IMR-90 (cell line): ENCODE data around the gene RYR2. TPM values are rescaled to one million over a fixed set of nuclear protein-coding genes. Genes with fewer than 3 reads are reported as not detected.

Source experiments
- ATAC-seq: fragments of 200-7000 bp; cut with Tn5 transposase; 2 replicates; pipeline ENCODE4 v1.9.1; 2020; ENCODE audit warnings: low read depth, mild to moderate bottlenecking, moderate library complexity
- BruUV-seq: library from RNA; stranded (reverse); fragments of 400-500 nt; replicated peaks from 2 replicates; lab custom pipeline; 2021; lab: Mats Ljungman, UMichigan
- CTCF ChIA-PET: fragments of 300-600 bp; formaldehyde crosslinking; extraction: SDS; loops from one replicate; lab custom pipeline; 2021; ENCODE audit warnings: antibody characterized with exemption; lab: Yijun Ruan, JAX
- POLR2A ChIA-PET: fragments of 300-600 bp; sonication (Branson Sonifier 250); formaldehyde crosslinking; loops from one replicate; lab custom pipeline; 2022; ENCODE audit warnings: antibody characterized with exemption; ENCODE audit not compliant: unreplicated experiment; lab: Charles Lee
- DNase-seq: peaks from one replicate; pipeline ENCODE4 v3.0.0; 2013
- H2AFZ ChIP-seq: replicated peaks from 2 replicates; pipeline ENCODE3; 2013; ENCODE audit warnings: low read length, mild to moderate bottlenecking; ENCODE audit not compliant: poor library complexity
- H2AK5ac ChIP-seq: 2 replicates; pipeline ENCODE4 v1.6.1; 2013; ENCODE audit warnings: low read depth, low read length, inconsistent platforms
- H2AK9ac ChIP-seq: replicated peaks from 2 replicates; pipeline ENCODE3; 2013; ENCODE audit warnings: mild to moderate bottlenecking, low read depth, low read length, moderate library complexity; ENCODE audit not compliant: poor library complexity
- H2BK120ac ChIP-seq: 2 replicates; pipeline ENCODE4 v1.6.1; 2013; ENCODE audit warnings: low read depth, low read length, inconsistent platforms
- H2BK15ac ChIP-seq: 3 replicates; pipeline ENCODE4 v1.6.1; 2013; ENCODE audit warnings: low read depth, low read length, inconsistent platforms
- H2BK20ac ChIP-seq: 2 replicates; pipeline ENCODE4 v1.6.1; 2013; ENCODE audit warnings: low read depth, mild to moderate bottlenecking, inconsistent platforms, low read length, moderate library complexity
- H2BK5ac ChIP-seq: 2 replicates; pipeline ENCODE4 v1.6.1; 2013; ENCODE audit warnings: mild to moderate bottlenecking, low read depth, low read length, inconsistent platforms; ENCODE audit not compliant: poor library complexity, severe bottlenecking
- H3K14ac ChIP-seq: replicated peaks from 2 replicates; pipeline ENCODE4 v1.6.1; 2013; ENCODE audit warnings: low read depth, low read length, inconsistent platforms
- H3K18ac ChIP-seq: 2 replicates; pipeline ENCODE4 v1.6.1; 2013; ENCODE audit warnings: low read depth, low read length, control low read depth
- H3K23ac ChIP-seq: 2 replicates; pipeline ENCODE4 v1.6.1; 2013; ENCODE audit warnings: low read depth, low read length, inconsistent platforms
- H3K27ac ChIP-seq: 2 replicates; pipeline ENCODE4 v1.5.1; 2013; ENCODE audit warnings: mild to moderate bottlenecking, control low read depth, low read length; ENCODE audit not compliant: insufficient read depth
- H3K27me3 ChIP-seq: 2 replicates; pipeline ENCODE4 v1.6.1; 2013; ENCODE audit warnings: low read length; ENCODE audit not compliant: control insufficient read depth, insufficient read depth
- H3K36me3 ChIP-seq: 2 replicates; pipeline ENCODE4 v1.6.1; 2013; ENCODE audit warnings: low read length, mixed read lengths; ENCODE audit not compliant: control insufficient read depth, insufficient read depth
- H3K4ac ChIP-seq: 2 replicates; pipeline ENCODE4 v1.6.1; 2013; ENCODE audit warnings: low read depth, low read length, inconsistent platforms
- H3K4me1 ChIP-seq: 2 replicates; pipeline ENCODE4 v1.6.1; 2013; ENCODE audit warnings: low read length, mixed read lengths; ENCODE audit not compliant: control insufficient read depth, insufficient read depth
- H3K4me2 ChIP-seq: 2 replicates; pipeline ENCODE4 v1.6.1; 2013; ENCODE audit warnings: low read depth, mild to moderate bottlenecking, control low read depth, low read length, moderate library complexity
- H3K4me3 ChIP-seq: 2 replicates; pipeline ENCODE4 v1.5.1; 2013; ENCODE audit warnings: low read depth, mild to moderate bottlenecking, control low read depth, low read length, moderate library complexity; ENCODE audit not compliant: insufficient read depth
- H3K56ac ChIP-seq: 2 replicates; pipeline ENCODE4 v1.6.1; 2013; ENCODE audit warnings: low read length, inconsistent platforms; ENCODE audit not compliant: insufficient read depth; ENCODE audit errors: extremely low read depth
- H3K79me1 ChIP-seq, 2 experiments: 2 replicates each; pipeline ENCODE4 v1.6.1; 2013; ENCODE audit warnings: low read length in 2 of 2, inconsistent platforms in 1 of 2, low read depth in 1 of 2
- H3K9ac ChIP-seq: 2 replicates; pipeline ENCODE4 v1.6.1; 2013; ENCODE audit warnings: low read depth, low read length, control low read depth
- H3K9me1 ChIP-seq: 2 replicates; pipeline ENCODE4 v1.6.1; 2013; ENCODE audit warnings: low read length, inconsistent platforms; ENCODE audit not compliant: insufficient read depth
- H3K9me3 ChIP-seq: 2 replicates; pipeline ENCODE4 v1.6.1; 2013; ENCODE audit warnings: low read length; ENCODE audit not compliant: control insufficient read depth, insufficient read depth
- H4K20me1 ChIP-seq: 2 replicates; pipeline ENCODE4 v1.6.1; 2013; ENCODE audit warnings: low read length, inconsistent platforms; ENCODE audit not compliant: insufficient read depth
- H4K5ac ChIP-seq: 2 replicates; pipeline ENCODE4 v1.6.1; 2013; ENCODE audit warnings: mild to moderate bottlenecking, low read depth, low read length, control low read depth
- H4K8ac ChIP-seq, 2 experiments: 2 replicates each; pipeline ENCODE4 v1.6.1; 2013; ENCODE audit warnings: low read depth in 2 of 2, low read length in 2 of 2, control low read depth in 1 of 2, inconsistent platforms in 1 of 2
- H4K91ac ChIP-seq: 2 replicates; pipeline ENCODE4 v1.6.1; 2013; ENCODE audit warnings: low read depth, low read length, inconsistent platforms; ENCODE audit not compliant: insufficient read depth
- BHLHE40 ChIP-seq: fragments of 150-350 bp; IDR thresholded peaks from 2 replicates; pipeline ENCODE4 v1.6.1; 2016; ENCODE audit warnings: mild to moderate bottlenecking, low read depth, low read length
- CEBPB ChIP-seq: IDR thresholded peaks from 2 replicates; pipeline ENCODE4 v1.6.1; 2012; ENCODE audit warnings: low read depth, low read length, improper control_type of control experiment
- CHD1 ChIP-seq: IDR thresholded peaks from 2 replicates; pipeline ENCODE4 v1.6.1; 2012; ENCODE audit warnings: low read depth, low read length, improper control_type of control experiment
- ELK1 ChIP-seq: fragments of 150-350 bp; IDR thresholded peaks from 2 replicates; pipeline ENCODE4 v1.6.1; 2016; ENCODE audit warnings: low read depth, mild to moderate bottlenecking, low read length, moderate library complexity, borderline replicate concordance
- FOS ChIP-seq: fragments of 150-350 bp; IDR thresholded peaks from 2 replicates; pipeline ENCODE4 v1.6.1; 2016; ENCODE audit warnings: low read depth, low read length
- MAFK ChIP-seq: IDR thresholded peaks from 2 replicates; pipeline ENCODE4 v1.6.1; 2012; ENCODE audit warnings: low read depth, low read length, improper control_type of control experiment
- MAZ ChIP-seq: IDR thresholded peaks from 2 replicates; pipeline ENCODE4 v1.6.1; 2012; ENCODE audit warnings: low read depth, mild to moderate bottlenecking, low read length, improper control_type of control experiment, moderate library complexity, borderline replicate concordance
- MXI1 ChIP-seq: IDR thresholded peaks from 2 replicates; pipeline ENCODE4 v1.6.1; 2012; ENCODE audit warnings: low read depth, mild to moderate bottlenecking, low read length, moderate library complexity, borderline replicate concordance
- NFE2L2 ChIP-seq: fragments of 150-350 bp; IDR thresholded peaks from 2 replicates; pipeline ENCODE4 v1.6.1; 2016; ENCODE audit warnings: low read depth, mild to moderate bottlenecking, low read length
- POLR2A ChIP-seq: IDR thresholded peaks from 2 replicates; pipeline ENCODE4 v1.6.1; 2012; ENCODE audit warnings: mild to moderate bottlenecking, low read depth, low read length
- RAD21 ChIP-seq: IDR thresholded peaks from 2 replicates; pipeline ENCODE4 v1.6.1; 2012; ENCODE audit warnings: low read length, improper control_type of control experiment
- RCOR1 ChIP-seq: IDR thresholded peaks from 2 replicates; pipeline ENCODE4 v1.6.1; 2012; ENCODE audit warnings: mild to moderate bottlenecking, low read length, improper control_type of control experiment; ENCODE audit not compliant: insufficient replicate concordance
- RFX5 ChIP-seq: IDR thresholded peaks from 2 replicates; pipeline ENCODE4 v1.8.0; 2012; ENCODE audit warnings: low read depth, mild to moderate bottlenecking, low read length, moderate library complexity
- SMC3 ChIP-seq: fragments of 150-350 bp; IDR thresholded peaks from 2 replicates; pipeline ENCODE4 v1.6.1; 2016; ENCODE audit warnings: low read depth, mild to moderate bottlenecking, antibody characterized with exemption, low read length, moderate library complexity
- USF2 ChIP-seq: fragments of 150-350 bp; IDR thresholded peaks from 2 replicates; pipeline ENCODE4 v1.6.1; 2017; ENCODE audit warnings: mild to moderate bottlenecking, antibody characterized with exemption, low read length, low read depth
- WGBS, 2 experiments: methylation state at CpG; one replicate each; pipeline versions ENCODE4 v1.1.5 to v1.1.7; 2013; ENCODE audit warnings: missing lambda C conversion rate in 2 of 2; ENCODE audit not compliant: insufficient read length in 1 of 2; ENCODE audit errors: extremely low coverage in 2 of 2; 5-methylcytosine and 5-hydroxymethylcytosine counted together
- dilution Hi-C: fragments of 300-500 bp; cut with HindIII; formaldehyde crosslinking; loops from one replicate; pipeline ENCODE4 v1.14.3; 2018; ENCODE audit warnings: low sequenced_read_pairs; ENCODE audit not compliant: unreplicated experiment
- in situ Hi-C: fragments of 300-500 bp; cut with MboI; formaldehyde crosslinking; loops from 3 replicates; pipeline ENCODE4 v1.14.3; 2019; ENCODE audit warnings: low sequenced_read_pairs, inconsistent platforms, mixed read lengths
- intact Hi-C: fragments of 100-400 bp; cut with micrococcal nuclease; formaldehyde crosslinking; loops from 2 replicates; pipeline ENCODE4 v1.10.0; 2022
- polyA plus RNA-seq, 3 experiments: library from polyadenylated mRNA; depleted of rRNA; stranded (reverse); fragments of >200 nt; gene quantifications; 2 replicates each; pipeline ENCODE4 v1.2.3, GENCODE V29; 2012; ENCODE audit warnings: low replicate concordance in 1 of 3
- total RNA-seq: library from RNA; depleted of rRNA; stranded (reverse); fragments of >200 nt; gene quantifications from 2 replicates; pipeline ENCODE4 v1.2.3, GENCODE V29; 2012
- TF ChIP-seq, protein P1 (sequence below): conservative IDR thresholded peaks from 2 replicates; pipeline ENCODE4 v1.5.1; 2012; ENCODE audit warnings: mild to moderate bottlenecking, low read depth, low read length, improper control_type of control experiment

RYR2 gene
- total and polyA plus RNA-seq, 2 of the 4 experiments (the other 2 are of a cell fraction) = not detected

GRCh38 chr1:237004116-237004515 lies 37.9 kb upstream of the RYR2 start, which contains the start of gene MT1HL1:
TSS of gene MT1HL1 (minus strand) at chr1:237004441. CDS start at chr1:237004372, 69 bp downstream.
- Histone ChIP-seq H2BK120ac (no peak within 1 kb of the TSS), H3K9me3 (peaks cover 30% of the 10 kb centered on the region), H3K9ac (no peak within 1 kb of the TSS), H4K91ac (no peak within 1 kb of the TSS), H2BK15ac (no peak within 1 kb of the TSS), H3K18ac (no peak within 1 kb of the TSS), H3K23ac (no peak within 1 kb of the TSS), H2AK9ac (no peak within 1 kb of the TSS), H3K79me1 (no peaks in the 10 kb centered on the region), H4K5ac (no peak within 1 kb of the TSS), H3K4me2 (no peak within 1 kb of the TSS), H3K56ac (no peak within 1 kb of the TSS), H4K8ac (no peak within 1 kb of the TSS), H3K27ac (no peak within 1 kb of the TSS), H3K4ac (no peak within 1 kb of the TSS), H4K20me1 (no peaks in the 10 kb centered on the region), H2BK20ac (no peak within 1 kb of the TSS), H3K4me1 (no peaks in the 10 kb centered on the region), H2BK5ac (no peak within 1 kb of the TSS), H3K14ac (no peak within 1 kb of the TSS), H3K9me1 (no peaks in the 10 kb centered on the region), H3K36me3 (no peaks in the 10 kb centered on the region), H3K27me3 (no peaks in the 10 kb centered on the region), H2AFZ (no peak within 1 kb of the TSS), H3K4me3 (no peak within 1 kb of the TSS), H2AK5ac (no peak within 1 kb of the TSS)
- TF ChIP-seq NFE2L2 (no peak), MXI1 (no peak), RFX5 (no peak), CEBPB (no peak), USF2 (no peak), RAD21 (no peak), SMC3 (no peak), MAFK (no peak), BHLHE40 (no peak), FOS (no peak), RCOR1 (no peak), ELK1 (no peak), MAZ (no peak), CHD1 (no peak), POLR2A (no peak)
- TF ChIP-seq, protein P1, sequence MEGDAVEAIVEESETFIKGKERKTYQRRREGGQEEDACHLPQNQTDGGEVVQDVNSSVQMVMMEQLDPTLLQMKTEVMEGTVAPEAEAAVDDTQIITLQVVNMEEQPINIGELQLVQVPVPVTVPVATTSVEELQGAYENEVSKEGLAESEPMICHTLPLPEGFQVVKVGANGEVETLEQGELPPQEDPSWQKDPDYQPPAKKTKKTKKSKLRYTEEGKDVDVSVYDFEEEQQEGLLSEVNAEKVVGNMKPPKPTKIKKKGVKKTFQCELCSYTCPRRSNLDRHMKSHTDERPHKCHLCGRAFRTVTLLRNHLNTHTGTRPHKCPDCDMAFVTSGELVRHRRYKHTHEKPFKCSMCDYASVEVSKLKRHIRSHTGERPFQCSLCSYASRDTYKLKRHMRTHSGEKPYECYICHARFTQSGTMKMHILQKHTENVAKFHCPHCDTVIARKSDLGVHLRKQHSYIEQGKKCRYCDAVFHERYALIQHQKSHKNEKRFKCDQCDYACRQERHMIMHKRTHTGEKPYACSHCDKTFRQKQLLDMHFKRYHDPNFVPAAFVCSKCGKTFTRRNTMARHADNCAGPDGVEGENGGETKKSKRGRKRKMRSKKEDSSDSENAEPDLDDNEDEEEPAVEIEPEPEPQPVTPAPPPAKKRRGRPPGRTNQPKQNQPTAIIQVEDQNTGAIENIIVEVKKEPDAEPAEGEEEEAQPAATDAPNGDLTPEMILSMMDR = no peak
- no peak for ATAC-seq
- CTCF ChIA-PET = no interaction called here
- no TSS peak for BruUV-seq
- DNase-seq = no peak
- intact Hi-C loops = no loop called here
- dilution Hi-C loops = no loop called here
- in situ Hi-C loops = no loop called here
- 80% methylated on average over 3 of the region's 18 CpGs; no CpG with 5 or more reads in 1 of the 2 experiments for WGBS, 2 experiments
- POLR2A ChIA-PET = no interaction called here
